ENCODE results near the gene RUNX1.
A peak's percentile ranks its signal among the peaks of the same experiment; 100 is the strongest.

Gene RUNX1

GRCh38 chr21:34991366-34991957 is 57.6 kb downstream of the RUNX1 start:
- no peak for DNase-seq

- DNase-seq = no peak
These were observed 58.3 kb downstream of the RUNX1 start for GRCh38 chr21:34990842-34991241.

- no peak for DNase-seq
These were observed 59.6 kb downstream of the RUNX1 start for GRCh38 chr21:34989337-34990151.

- DNase-seq = no peak
These were observed 60.5 kb downstream of the RUNX1 start for GRCh38 chr21:34988625-34989024.

- DNase-seq = peak; percentile 58
These were observed 61.0 kb downstream of the RUNX1 start for GRCh38 chr21:34988139-34988538.

- DNase-seq = no peak
These were observed 61.5 kb downstream of the RUNX1 start for GRCh38 chr21:34987501-34988072.

GRCh38 chr21:34986561-34987500 is 62.3 kb downstream of the RUNX1 start:
- peak; percentile 43 for DNase-seq

- peak; percentile 3 for DNase-seq
These were observed 64.6 kb downstream of the RUNX1 start for GRCh38 chr21:34984356-34985058.

- DNase-seq = no peak
These were observed 65.4 kb downstream of the RUNX1 start for GRCh38 chr21:34983680-34984086.

- DNase-seq = no peak
These were observed 67.3 kb downstream of the RUNX1 start for GRCh38 chr21:34981791-34982190.

GRCh38 chr21:34980423-34981115 is 68.5 kb downstream of the RUNX1 start:
- DNase-seq = no peak

- DNase-seq = no peak
These were observed 69.7 kb downstream of the RUNX1 start for GRCh38 chr21:34979383-34979782.

GRCh38 chr21:34977333-34977732 is 71.8 kb downstream of the RUNX1 start:
- no peak for DNase-seq

GRCh38 chr21:34974162-34974981 is 74.7 kb downstream of the RUNX1 start:
- no peak for DNase-seq

GRCh38 chr21:34973685-34974084 is 75.4 kb downstream of the RUNX1 start:
- DNase-seq = no peak

- no peak for DNase-seq
These were observed 77.4 kb downstream of the RUNX1 start for GRCh38 chr21:34971656-34972055.

GRCh38 chr21:34970566-34970965 is 78.5 kb downstream of the RUNX1 start:
- DNase-seq = no peak

GRCh38 chr21:34970167-34970500 is 79.0 kb downstream of the RUNX1 start:
- no peak for DNase-seq

- no peak for DNase-seq
These were observed 79.5 kb downstream of the RUNX1 start for GRCh38 chr21:34969423-34970166.
